ENCODE data around the gene PITPNM2. TPM values are rescaled to one million over a fixed set of nuclear protein-coding genes. Genes with fewer than 3 reads are reported as not detected.

The PITPNM2 gene
- total RNA-seq, 1 donor from 2014 or later = 8.8 TPM

Other genes starting within 250 kb of the PITPNM2 start
- gene ABCB9, start 184.6 kb downstream of the PITPNM2 start, total RNA-seq = 8.5 and 10.9 TPM in 2 replicates
- gene OGFOD2, start 175.8 kb downstream of the PITPNM2 start, total RNA-seq = 10.4 and 11.4 TPM in 2 replicates
- gene ARL6IP4, start 170.4 kb downstream of the PITPNM2 start, total RNA-seq = 213 and 267 TPM in 2 replicates
- 43.2 and 63.0 TPM in 2 replicates for gene MPHOSPH9, start 82.1 kb upstream of the PITPNM2 start, total RNA-seq
- 7.4 and 10.2 TPM in 2 replicates for gene MTRFR, start 82.3 kb upstream of the PITPNM2 start, total RNA-seq
- 286 and 322 TPM in 2 replicates for gene CDK2AP1, start 120.8 kb upstream of the PITPNM2 start, total RNA-seq
- gene SBNO1, start 213.8 kb upstream of the PITPNM2 start, total RNA-seq = 28.6 and 41.2 TPM in 2 replicates
- 36.6 and 56.2 TPM in 2 replicates for gene KMT5A, start 233.0 kb upstream of the PITPNM2 start, total RNA-seq

All from dermis blood vessel endothelial cell (primary cell).